HCEC 1CT (cell line): ENCODE results near the gene RPS27L.

Experiments used
- DNase-seq: peaks from one replicate; pipeline ENCODE4 v3.0.0-alpha.2; 2017

The RPS27L gene

GRCh38 chr15:63157118-63157843 lies at the start of gene RPS27L:
TSS of gene RPS27L (minus strand) at chr15:63157477. CDS start at chr15:63157405, 72 bp downstream.
- DNase-seq: peak; percentile 94

GRCh38 chr15:63206079-63206478 lies 48.8 kb upstream of the RPS27L start:
- no peak for DNase-seq

GRCh38 chr15:63203451-63204090 lies 46.3 kb upstream of the RPS27L start:
- DNase-seq: peak; percentile 76

GRCh38 chr15:63202861-63203260 lies 45.6 kb upstream of the RPS27L start:
- DNase-seq: no peak

- DNase-seq: no peak
Measured at GRCh38 chr15:63200464-63201249, 43.4 kb upstream of the RPS27L start.

GRCh38 chr15:63198371-63199250 lies 41.3 kb upstream of the RPS27L start:
- peak; percentile 86 for DNase-seq

DNA sequence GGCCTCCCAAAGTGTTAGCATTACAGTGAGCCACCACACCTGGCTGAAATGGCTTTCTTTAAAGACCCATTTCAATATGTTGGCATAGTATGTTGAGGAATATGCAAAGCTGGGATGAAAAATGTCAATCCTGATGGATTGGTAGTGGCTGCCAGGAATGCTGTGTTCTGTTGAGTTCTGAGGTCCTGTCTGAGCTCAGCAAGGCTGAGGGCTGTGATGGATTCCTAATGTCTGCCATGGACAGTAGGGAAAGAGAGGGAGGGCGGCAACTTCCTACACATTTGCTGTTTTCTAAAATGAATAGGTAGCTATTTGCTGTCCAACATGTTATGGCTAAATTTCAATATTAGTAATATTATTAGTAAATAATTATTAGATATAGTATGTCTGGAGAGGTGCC lies 40.3 kb upstream of the RPS27L start:
- no peak for DNase-seq

DNA sequence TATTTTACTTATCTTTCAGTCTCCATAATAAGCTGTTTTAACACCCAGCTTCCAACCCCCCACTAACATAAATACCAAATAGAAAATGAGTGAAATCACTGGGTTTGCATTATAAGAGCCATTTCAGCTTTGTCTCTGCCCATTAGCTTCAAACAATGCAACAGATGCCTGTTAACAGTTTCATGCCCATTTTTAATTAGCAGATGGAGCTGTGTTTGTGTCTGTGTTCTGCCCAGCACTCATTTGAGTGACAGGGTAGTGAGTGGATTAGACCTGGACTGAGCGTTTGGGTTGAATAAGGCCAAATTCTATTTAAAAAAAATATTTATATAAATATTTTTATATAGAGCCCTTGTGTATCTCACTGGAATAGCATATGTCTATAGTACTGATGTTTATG lies 39.6 kb upstream of the RPS27L start:
- DNase-seq: no peak

DNA sequence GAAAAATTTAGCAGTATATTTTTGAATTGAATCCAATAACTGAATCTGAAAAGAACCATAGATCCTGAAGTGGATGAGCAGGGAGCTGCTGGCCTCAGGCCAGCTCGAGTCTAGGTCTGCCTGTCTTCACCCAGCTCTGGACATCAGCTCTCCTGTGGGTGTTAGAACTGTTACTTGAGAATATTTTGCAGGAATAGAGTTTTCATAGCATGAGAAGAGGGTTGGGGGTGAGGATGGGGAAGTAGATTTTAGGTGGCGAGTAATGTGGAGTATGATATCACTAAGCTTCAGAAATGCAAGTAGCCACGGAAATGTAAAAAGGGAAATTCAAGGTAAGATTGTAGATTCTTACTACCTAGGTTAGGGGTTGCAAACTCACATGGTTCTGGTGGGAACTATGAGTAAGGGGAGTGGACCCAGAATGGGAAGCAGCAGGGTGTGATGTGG lies 38.3 kb upstream of the RPS27L start:
- no peak for DNase-seq

DNA sequence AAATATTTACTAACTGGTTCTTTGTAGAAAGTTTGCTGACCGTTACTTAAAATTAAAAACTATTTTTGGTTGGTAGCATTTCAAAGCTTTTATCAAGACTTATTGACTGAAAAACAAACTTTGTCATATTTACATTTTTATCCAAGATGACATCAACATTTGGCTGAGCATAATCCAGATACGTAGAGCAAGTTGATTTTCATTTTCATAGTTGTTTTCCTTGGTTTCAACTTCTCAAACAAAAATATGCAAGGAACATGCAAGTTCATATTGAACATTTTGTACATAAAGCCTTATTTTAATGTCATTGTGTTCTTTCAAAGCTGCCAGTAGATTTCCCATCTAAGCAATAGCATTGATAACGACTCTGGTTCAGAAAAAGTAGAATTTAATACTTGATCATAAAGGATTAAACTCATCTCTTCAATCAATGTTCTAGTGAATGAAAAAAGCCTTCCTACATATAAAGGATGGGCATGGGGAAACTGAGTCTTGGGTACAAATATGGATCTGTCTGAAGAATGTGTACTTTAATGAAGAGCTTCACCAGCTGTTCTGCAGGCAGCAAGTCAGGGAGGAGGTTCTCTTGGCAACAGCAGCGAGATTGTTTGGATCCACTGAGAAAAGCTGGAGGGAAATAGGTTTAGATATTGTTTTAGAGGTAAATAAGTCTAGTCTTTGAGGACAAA lies 37.7 kb upstream of the RPS27L start:
- DNase-seq: peak; percentile 6

- DNase-seq: no peak
Measured at GRCh38 chr15:63194302-63194701, 37.0 kb upstream of the RPS27L start.

DNA sequence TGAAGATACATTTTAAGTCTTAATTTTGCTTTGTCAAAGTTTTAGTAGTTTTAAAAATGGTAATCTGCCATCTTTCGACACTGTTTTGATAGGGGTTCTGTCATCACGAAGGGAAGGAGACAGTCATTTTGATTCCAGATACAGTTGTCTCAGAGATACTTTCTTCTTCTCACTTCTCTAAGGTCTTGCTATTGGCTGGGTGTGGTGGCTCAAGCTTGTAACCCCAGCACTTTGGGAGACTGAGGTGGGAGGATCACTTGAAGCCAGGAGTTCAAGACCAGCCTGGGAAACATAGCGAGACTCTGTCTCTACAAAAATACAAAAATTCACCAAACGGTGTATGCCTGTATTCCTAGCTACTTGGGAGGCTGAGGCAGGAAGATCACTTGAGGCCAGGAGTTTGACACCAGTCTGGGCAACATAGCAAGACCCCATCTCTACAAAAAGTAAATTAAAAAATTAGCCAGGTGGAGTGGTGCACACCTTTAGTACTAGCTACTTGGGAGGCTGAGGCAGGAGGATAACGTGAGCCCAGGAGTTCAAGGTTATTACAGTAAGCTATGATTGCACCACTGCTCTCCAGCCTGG lies 35.4 kb upstream of the RPS27L start:
- no peak for DNase-seq

DNA sequence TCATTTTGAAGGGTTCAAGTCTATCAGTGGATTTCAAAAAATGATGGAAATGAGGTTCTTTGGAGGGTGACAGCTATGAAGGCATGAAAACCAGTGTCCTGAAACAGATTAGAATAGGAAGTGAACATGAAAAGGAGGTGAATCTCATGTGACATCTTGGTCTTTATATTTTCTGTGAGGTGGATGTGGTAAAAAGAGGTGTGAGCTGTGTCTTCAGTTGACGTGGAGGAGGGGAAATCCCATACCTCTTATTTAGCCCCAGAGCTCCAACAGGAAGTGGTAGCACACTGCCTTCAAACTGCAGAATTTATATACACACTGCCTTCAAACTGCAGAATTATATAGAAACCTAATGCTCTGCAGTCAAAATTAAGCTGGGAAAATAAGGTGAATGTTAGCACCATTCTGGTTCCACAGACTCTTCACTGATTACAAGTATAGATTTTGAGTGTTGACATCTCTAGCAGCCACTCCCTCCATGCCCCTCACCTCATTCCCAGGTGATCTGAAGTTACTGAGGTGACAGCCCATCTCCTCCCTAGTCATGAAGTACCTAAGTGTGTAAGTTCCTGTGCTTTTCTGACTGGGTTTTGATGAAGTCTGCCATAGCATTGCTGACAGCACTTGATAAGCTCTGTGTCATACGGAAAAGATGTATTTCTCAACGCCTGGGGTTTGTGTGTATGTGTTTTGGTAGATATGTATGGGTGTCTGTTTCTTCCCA lies 34.8 kb upstream of the RPS27L start:
- no peak for DNase-seq

GRCh38 chr15:63190769-63191649 lies 33.7 kb upstream of the RPS27L start:
- no peak for DNase-seq

GRCh38 chr15:63189941-63190768 lies 32.9 kb upstream of the RPS27L start:
- peak; percentile 47 for DNase-seq

GRCh38 chr15:63188926-63189871 lies 31.9 kb upstream of the RPS27L start, which contains the start of gene RAB8B:
TSS of gene RAB8B (plus strand) at chr15:63189606. CDS start at chr15:63189625, 19 bp downstream.
- peak; percentile 97 for DNase-seq

GRCh38 chr15:63188247-63188925 lies 31.1 kb upstream of the RPS27L start:
- DNase-seq: peak; percentile 12
